Breast epithelium (tissue), 3 donors: ENCODE measurements around the gene SYT6.

ENCODE experiments used
- CTCF ChIP-seq, 3 donors: fragments of 450-650 bp; IDR thresholded peaks; one replicate each; pipeline ENCODE4 v1.5.1; 2016 to 2017; ENCODE audit warnings: antibody characterized with exemption in 3 of 3, mild to moderate bottlenecking in 3 of 3, moderate library complexity in 3 of 3
- POLR2A ChIP-seq: fragments of 450-650 bp; IDR thresholded peaks from one replicate; pipeline ENCODE4 v1.6.1; 2016; ENCODE audit warnings: antibody characterized with exemption, mild to moderate bottlenecking, moderate library complexity
- POLR2AphosphoS5 ChIP-seq, 3 donors: sonication (generic); formaldehyde crosslinking; IDR thresholded peaks; one replicate each; pipeline ENCODE4 v1.6.1; 2017; ENCODE audit warnings: antibody characterized with exemption in 3 of 3

DNA sequence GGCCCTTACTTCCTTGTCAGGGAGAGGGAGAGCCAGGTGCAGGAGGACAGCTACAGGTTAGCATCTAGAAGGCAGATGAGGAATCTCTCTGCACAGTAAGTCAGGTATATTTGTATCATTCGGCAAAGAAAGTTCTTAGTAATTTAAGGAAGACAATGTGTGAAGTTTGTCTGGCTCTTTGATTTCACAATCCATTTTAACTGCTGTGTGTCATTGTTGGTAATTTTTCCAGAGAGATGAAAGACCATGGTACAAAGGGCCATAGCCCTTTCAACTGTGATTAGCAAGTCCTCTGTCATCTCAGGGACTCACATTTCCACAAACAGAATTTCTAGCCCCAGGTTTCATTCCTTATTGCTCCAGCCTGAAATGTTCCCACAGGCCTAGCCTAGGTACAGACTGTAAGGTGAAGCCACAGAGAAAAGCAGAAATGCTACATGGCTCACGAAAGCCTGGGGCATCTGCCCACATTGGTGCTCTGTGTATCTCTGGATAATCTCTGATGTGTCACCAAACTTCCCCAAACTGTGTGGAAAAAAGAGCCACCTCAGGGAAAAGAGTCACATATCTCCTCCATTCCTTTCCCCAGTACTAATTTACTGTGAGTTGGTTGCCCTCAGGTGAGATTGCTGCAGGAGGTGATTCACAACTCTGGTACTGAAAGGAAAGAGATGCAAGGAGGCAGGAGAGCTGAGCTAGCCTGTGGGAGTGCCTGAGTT is 70.6 kb downstream of the SYT6 start:
- TF ChIP-seq CTCF (IDR thresholded peaks at IDR 0.05) (no peak), POLR2A (no peak), POLR2AphosphoS5 (IDR thresholded peaks at IDR 0.05) (no peak)
